Measurements from ENCODE around the gene SYNDIG1. TPM values are rescaled to one million over a fixed set of nuclear protein-coding genes. Genes with fewer than 3 reads are reported as not detected.

Gene SYNDIG1
- total RNA-seq, 2 experiments from 2014 or later, result not detected

- Mint-ChIP-seq H3K4me3 (no peak overlapping the region), H3K36me3 (ENCODE audit: low read depth) (no peaks in the 10 kb centered on the region), H3K27ac (no peak overlapping the region), H3K4me1 (ENCODE audit: low read depth) (no peaks in the 10 kb centered on the region), H3K9me3 (ENCODE audit: insufficient read depth) (no peaks in the 10 kb centered on the region), H3K27me3 (ENCODE audit: low read depth) (peaks cover 3% of the 10 kb centered on the region)
- POLR2A ChIA-PET, result no interaction called here
- CTCF ChIA-PET, result interaction anchor here (0.7 kb wide), 1 partner anchor 48 kb away, joined by 4 read pairs; no protein-coding TSS in a partner anchor
- ATAC-seq (no peak), DNase-seq (no peak)
Observed at GRCh38 chr20:24681634-24682495, 212.4 kb downstream of the SYNDIG1 start.

- Mint-ChIP-seq H3K4me1 (ENCODE audit: low read depth) (no peaks in the 10 kb centered on the region), H3K4me3 (no peak overlapping the region), H3K27ac (no peak overlapping the region), H3K36me3 (ENCODE audit: low read depth) (no peaks in the 10 kb centered on the region), H3K9me3 (ENCODE audit: insufficient read depth) (no peaks in the 10 kb centered on the region), H3K27me3 (ENCODE audit: low read depth) (peaks cover 5% of the 10 kb centered on the region)
- ChIA-PET CTCF (interaction anchor here (0.7 kb wide), 1 partner anchor 47 kb away, joined by 4 read pairs; no protein-coding TSS in a partner anchor), POLR2A (no interaction called here)
- ATAC-seq (no peak), DNase-seq (no peak)
Observed at GRCh38 chr20:24682496-24682985, 213.1 kb downstream of the SYNDIG1 start.

- POLR2A ChIA-PET, result no interaction called here
- H3K27me3 Mint-ChIP-seq (ENCODE audit: low read depth), result peaks cover 9% of the 10 kb centered on the region
- no peaks in the 10 kb centered on the region for H3K4me1 Mint-ChIP-seq (ENCODE audit: low read depth)
- no peaks in the 10 kb centered on the region for H3K9me3 Mint-ChIP-seq (ENCODE audit: insufficient read depth)
- no peak overlapping the region for H3K4me3 Mint-ChIP-seq
- no peak for ATAC-seq
- CTCF ChIA-PET, result no interaction called here
- H3K36me3 Mint-ChIP-seq (ENCODE audit: low read depth), result no peaks in the 10 kb centered on the region
- DNase-seq, result no peak
- H3K27ac Mint-ChIP-seq, result no peak overlapping the region
Observed at GRCh38 chr20:24683676-24684075, 214.2 kb downstream of the SYNDIG1 start.

GRCh38 chr20:24684421-24684871, 215.0 kb downstream of the SYNDIG1 start:
- POLR2A ChIA-PET, result no interaction called here
- Mint-ChIP-seq H3K4me1 (ENCODE audit: low read depth) (no peaks in the 10 kb centered on the region), H3K9me3 (ENCODE audit: insufficient read depth) (no peaks in the 10 kb centered on the region), H3K4me3 (no peak overlapping the region), H3K36me3 (ENCODE audit: low read depth) (no peaks in the 10 kb centered on the region), H3K27ac (no peak overlapping the region), H3K27me3 (ENCODE audit: low read depth) (peaks cover 10% of the 10 kb centered on the region)
- DNase-seq (no peak), ATAC-seq (no peak)
- CTCF ChIA-PET, result no interaction called here

GRCh38 chr20:24684956-24685691, 215.7 kb downstream of the SYNDIG1 start:
- no peak for DNase-seq
- ATAC-seq, result no peak
- ChIA-PET POLR2A (no interaction called here), CTCF (no interaction called here)
- Mint-ChIP-seq H3K9me3 (ENCODE audit: insufficient read depth) (no peaks in the 10 kb centered on the region), H3K4me3 (no peak overlapping the region), H3K27me3 (ENCODE audit: low read depth) (peaks cover 13% of the 10 kb centered on the region), H3K4me1 (ENCODE audit: low read depth) (no peaks in the 10 kb centered on the region), H3K27ac (no peak overlapping the region), H3K36me3 (ENCODE audit: low read depth) (no peaks in the 10 kb centered on the region)

- no peak overlapping the region for H3K4me3 Mint-ChIP-seq
- H3K27me3 Mint-ChIP-seq (ENCODE audit: low read depth), result peaks cover 13% of the 10 kb centered on the region
- no peak for ATAC-seq
- POLR2A ChIA-PET, result no interaction called here
- no peaks in the 10 kb centered on the region for H3K4me1 Mint-ChIP-seq (ENCODE audit: low read depth)
- DNase-seq, result no peak
- H3K36me3 Mint-ChIP-seq (ENCODE audit: low read depth), result no peaks in the 10 kb centered on the region
- no peak overlapping the region for H3K27ac Mint-ChIP-seq
- H3K9me3 Mint-ChIP-seq (ENCODE audit: insufficient read depth), result no peaks in the 10 kb centered on the region
- CTCF ChIA-PET, result no interaction called here
Observed at GRCh38 chr20:24685736-24686135, 216.3 kb downstream of the SYNDIG1 start.

GRCh38 chr20:24686156-24686555, 216.7 kb downstream of the SYNDIG1 start:
- Mint-ChIP-seq H3K9me3 (ENCODE audit: insufficient read depth) (no peaks in the 10 kb centered on the region), H3K27me3 (ENCODE audit: low read depth) (peaks cover 13% of the 10 kb centered on the region), H3K36me3 (ENCODE audit: low read depth) (no peaks in the 10 kb centered on the region), H3K27ac (no peak overlapping the region), H3K4me1 (ENCODE audit: low read depth) (no peaks in the 10 kb centered on the region), H3K4me3 (no peak overlapping the region)
- ATAC-seq (no peak), DNase-seq (no peak)
- CTCF ChIA-PET, result no interaction called here
- POLR2A ChIA-PET, result no interaction called here

GRCh38 chr20:24690408-24690807, 221.0 kb downstream of the SYNDIG1 start:
- no peaks in the 10 kb centered on the region for H3K4me1 Mint-ChIP-seq (ENCODE audit: low read depth)
- H3K36me3 Mint-ChIP-seq (ENCODE audit: low read depth), result no peaks in the 10 kb centered on the region
- CTCF ChIA-PET, result no interaction called here
- peaks cover 10% of the 10 kb centered on the region for H3K27me3 Mint-ChIP-seq (ENCODE audit: low read depth)
- no peak overlapping the region for H3K27ac Mint-ChIP-seq
- POLR2A ChIA-PET, result no interaction called here
- DNase-seq (no peak), ATAC-seq (no peak)
- H3K4me3 Mint-ChIP-seq, result no peak overlapping the region
- no peaks in the 10 kb centered on the region for H3K9me3 Mint-ChIP-seq (ENCODE audit: insufficient read depth)

GRCh38 chr20:24691901-24692351, 222.5 kb downstream of the SYNDIG1 start:
- H3K4me3 Mint-ChIP-seq, result no peak overlapping the region
- H3K36me3 Mint-ChIP-seq (ENCODE audit: low read depth), result no peaks in the 10 kb centered on the region
- H3K27me3 Mint-ChIP-seq (ENCODE audit: low read depth), result peaks cover 10% of the 10 kb centered on the region
- no peak overlapping the region for H3K27ac Mint-ChIP-seq
- no peaks in the 10 kb centered on the region for H3K4me1 Mint-ChIP-seq (ENCODE audit: low read depth)
- no peak for ATAC-seq
- ChIA-PET CTCF (no interaction called here), POLR2A (no interaction called here)
- peak; percentile 3 for DNase-seq
- H3K9me3 Mint-ChIP-seq (ENCODE audit: insufficient read depth), result no peaks in the 10 kb centered on the region

- H3K4me1 Mint-ChIP-seq (ENCODE audit: low read depth), result no peaks in the 10 kb centered on the region
- peaks cover 7% of the 10 kb centered on the region for H3K27me3 Mint-ChIP-seq (ENCODE audit: low read depth)
- no peak overlapping the region for H3K27ac Mint-ChIP-seq
- ATAC-seq (no peak), DNase-seq (peak; percentile 9)
- no peak overlapping the region for H3K4me3 Mint-ChIP-seq
- CTCF ChIA-PET, result no interaction called here
- no peaks in the 10 kb centered on the region for H3K9me3 Mint-ChIP-seq (ENCODE audit: insufficient read depth)
- POLR2A ChIA-PET, result no interaction called here
- H3K36me3 Mint-ChIP-seq (ENCODE audit: low read depth), result no peaks in the 10 kb centered on the region
Observed at GRCh38 chr20:24692446-24693200, 223.2 kb downstream of the SYNDIG1 start.

- Mint-ChIP-seq H3K36me3 (ENCODE audit: low read depth) (no peaks in the 10 kb centered on the region), H3K4me3 (no peak overlapping the region), H3K9me3 (ENCODE audit: insufficient read depth) (no peaks in the 10 kb centered on the region), H3K4me1 (ENCODE audit: low read depth) (no peaks in the 10 kb centered on the region), H3K27me3 (ENCODE audit: low read depth) (peaks cover 4% of the 10 kb centered on the region), H3K27ac (no peak overlapping the region)
- ATAC-seq (no peak), DNase-seq (peak; percentile 4)
- CTCF ChIA-PET, result no interaction called here
- POLR2A ChIA-PET, result no interaction called here
Observed at GRCh38 chr20:24693466-24694156, 224.2 kb downstream of the SYNDIG1 start.
